NCI-H2171 treated with DMSO at 0.1 percent for 48 hours (cell line): ENCODE data around the gene RTCA.
"Not testable (repeated sequence)": the region's sequence is repeated elsewhere in the genome, so short reads cannot be mapped to it uniquely, and the experiment has no call there.

Experiments used
- DNase-seq: peaks from one replicate; lab custom pipeline; 2025; lab: John Stamatoyannopoulos, UW

RTCA gene

DNA sequence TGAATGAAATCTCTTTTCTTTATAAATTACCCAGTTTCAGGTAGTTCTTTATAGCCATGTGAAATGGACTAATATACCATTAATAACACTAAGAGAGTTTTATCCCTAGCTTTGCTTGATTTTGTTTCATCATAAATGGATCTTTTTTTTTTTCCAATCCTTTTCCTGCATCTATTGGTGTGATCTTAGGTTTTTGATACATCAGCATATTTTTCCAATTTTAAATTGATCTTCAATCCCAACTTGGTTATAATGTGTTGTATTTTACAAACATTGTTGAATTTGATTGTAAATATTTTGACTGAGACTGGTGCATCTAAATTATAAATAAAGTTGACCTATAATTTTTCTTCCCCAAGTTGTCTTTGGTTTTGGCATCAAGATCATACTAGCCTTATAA, 4.3 kb upstream of the RTCA start:
- DNase-seq, result no peak

- DNase-seq, result not testable (repeated sequence)
Measured at GRCh38 chr1:100264081-100264480, 1.9 kb upstream of the RTCA start.

- no peak for DNase-seq
Measured at GRCh38 chr1:100265562-100265930, 470 bp upstream of the RTCA start.

DNA sequence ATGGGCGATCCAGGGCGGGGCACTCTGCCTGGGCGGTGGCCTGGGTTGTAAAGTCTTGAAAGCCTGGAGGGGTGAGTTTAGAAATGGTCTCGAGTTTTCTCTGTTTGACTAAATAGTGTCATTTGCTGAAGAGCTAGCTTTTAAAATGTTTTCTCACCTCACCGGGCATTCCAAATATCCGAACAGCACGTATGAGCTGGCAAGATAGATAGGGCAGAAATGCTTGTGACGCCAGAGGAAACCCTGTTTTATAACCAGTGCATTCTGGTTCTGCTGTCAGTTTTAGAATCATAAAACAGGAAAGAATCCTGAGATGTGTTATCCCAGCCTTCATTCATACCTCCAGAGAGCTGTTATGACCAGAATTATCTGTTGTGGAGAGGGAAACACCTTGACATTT, 725 bp downstream of the RTCA start:
- no peak for DNase-seq

- no peak for DNase-seq
Measured at GRCh38 chr1:100267284-100267683, 1.3 kb downstream of the RTCA start.

GRCh38 chr1:100268202-100268601, 2.2 kb downstream of the RTCA start:
- no peak for DNase-seq

- no peak for DNase-seq
Measured at GRCh38 chr1:100277866-100278265, 11.8 kb downstream of the RTCA start.

GRCh38 chr1:100279358-100279923, 13.4 kb downstream of the RTCA start:
- DNase-seq, result no peak

DNA sequence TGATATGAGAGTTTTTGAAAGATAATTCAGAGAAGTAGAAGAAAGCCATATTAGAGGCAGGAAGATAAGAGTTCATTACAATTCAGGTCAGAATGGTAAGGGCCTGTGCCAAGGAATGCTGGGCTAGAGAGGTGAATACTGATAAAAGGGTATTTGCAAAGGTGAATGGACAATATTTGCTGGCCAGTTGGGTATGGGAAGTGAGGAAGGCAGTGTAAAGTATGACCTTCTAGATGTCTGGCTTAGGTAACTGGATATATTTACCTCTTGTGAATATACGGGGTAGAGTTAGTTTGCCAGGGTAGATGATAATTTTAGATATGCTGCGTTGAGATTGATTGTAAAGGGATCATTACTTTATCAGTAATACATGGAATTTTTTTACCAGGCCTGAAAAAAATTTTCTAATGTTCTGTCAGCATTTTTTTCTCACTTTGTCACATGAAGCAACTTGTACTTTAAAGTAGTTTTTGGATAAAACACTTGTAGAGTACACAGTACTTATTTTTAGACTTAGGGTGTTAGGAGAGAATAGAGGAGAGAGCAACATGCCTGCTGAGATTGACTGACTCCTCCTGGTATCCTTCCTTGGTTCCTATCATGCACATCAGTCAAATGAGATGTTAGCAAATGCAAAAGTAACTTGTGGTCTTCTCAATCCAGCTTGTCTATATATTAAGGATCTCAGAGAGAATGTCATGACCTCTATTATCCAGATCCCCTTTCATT, 14.1 kb downstream of the RTCA start:
- DNase-seq, result no peak

- DNase-seq, result no peak
Measured at GRCh38 chr1:100284591-100284990, 18.6 kb downstream of the RTCA start.

GRCh38 chr1:100287162-100287561, 21.1 kb downstream of the RTCA start:
- DNase-seq, result no peak

GRCh38 chr1:100290291-100290690, 24.3 kb downstream of the RTCA start:
- DNase-seq, result no peak

GRCh38 chr1:100292711-100293110, 26.7 kb downstream of the RTCA start:
- no peak for DNase-seq

GRCh38 chr1:100296140-100296539, 30.1 kb downstream of the RTCA start:
- no peak for DNase-seq

- DNase-seq, result not testable (repeated sequence)
Measured at GRCh38 chr1:100296997-100297396, 31.0 kb downstream of the RTCA start.

DNA sequence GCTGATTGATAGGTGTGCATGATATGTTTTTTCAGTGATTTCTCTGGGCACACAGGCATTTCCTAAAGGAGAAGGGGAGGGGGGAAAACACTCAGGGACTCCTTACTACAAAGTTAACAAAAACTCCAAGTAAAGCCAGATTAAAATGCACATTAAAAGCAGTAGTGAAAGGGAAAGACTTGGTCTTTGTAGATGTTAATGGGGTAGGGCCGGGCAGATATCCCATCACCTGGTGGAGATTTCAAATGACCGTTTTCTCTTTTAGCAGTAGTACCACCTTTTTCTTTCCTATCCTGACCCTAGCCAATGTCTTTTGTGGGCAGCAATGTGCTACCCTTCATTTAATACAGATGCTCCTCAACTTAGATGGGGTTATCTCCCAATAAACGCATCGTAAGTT, 32.5 kb downstream of the RTCA start:
- no peak for DNase-seq

DNA sequence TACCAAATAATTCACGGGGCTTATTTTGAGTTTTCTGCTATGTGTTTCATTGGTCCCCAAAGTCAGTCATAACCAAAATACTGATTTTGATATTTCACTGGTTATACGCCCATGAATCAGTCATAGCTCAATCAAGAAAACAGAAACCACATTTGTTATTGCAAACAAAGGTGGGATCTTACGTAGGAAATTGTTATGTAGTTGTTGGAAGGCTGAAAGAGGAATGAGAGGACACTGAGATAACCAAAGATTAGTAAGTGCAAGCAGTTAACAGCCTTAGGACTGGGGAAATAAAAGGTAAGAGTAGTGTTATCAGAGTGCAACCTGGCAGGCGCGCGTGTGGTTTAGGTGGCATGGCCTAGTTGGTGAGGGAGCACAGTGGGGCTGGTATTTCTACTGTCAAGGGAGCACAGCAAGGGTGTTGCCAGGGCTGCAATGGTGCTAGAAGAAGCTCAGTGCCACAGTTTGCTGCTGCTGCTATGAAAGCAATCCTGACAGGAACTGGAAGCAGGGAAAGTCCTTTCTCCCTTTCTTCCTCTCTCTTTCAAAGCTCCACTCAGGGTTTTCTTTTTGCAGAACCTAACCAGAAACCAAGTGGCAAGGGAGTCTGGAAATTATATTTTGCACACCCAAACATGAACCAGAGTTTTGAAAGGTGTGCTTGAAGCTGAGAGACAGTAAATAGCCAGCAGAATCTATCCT, 33.7 kb downstream of the RTCA start:
- DNase-seq, result no peak

DNA sequence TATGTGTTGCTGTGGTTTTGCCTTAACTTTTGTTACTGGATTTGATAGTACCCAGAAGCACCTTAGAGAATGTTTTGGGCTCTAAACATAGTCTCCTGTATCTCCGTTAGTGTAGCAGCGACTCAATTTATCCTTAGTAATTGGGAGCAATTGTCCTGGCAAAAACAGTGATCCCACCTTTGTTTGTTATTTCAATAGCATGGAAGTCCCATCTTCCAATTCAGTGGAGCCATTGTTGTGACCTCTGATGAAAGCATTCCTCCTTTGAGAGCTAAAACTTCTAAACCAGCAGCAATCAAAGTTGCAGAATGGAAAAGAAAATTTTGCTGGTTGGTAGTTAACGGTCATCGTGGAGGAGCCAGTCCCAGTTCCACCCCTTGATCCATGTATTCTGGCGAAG, 34.7 kb downstream of the RTCA start:
- DNase-seq, result no peak

DNA sequence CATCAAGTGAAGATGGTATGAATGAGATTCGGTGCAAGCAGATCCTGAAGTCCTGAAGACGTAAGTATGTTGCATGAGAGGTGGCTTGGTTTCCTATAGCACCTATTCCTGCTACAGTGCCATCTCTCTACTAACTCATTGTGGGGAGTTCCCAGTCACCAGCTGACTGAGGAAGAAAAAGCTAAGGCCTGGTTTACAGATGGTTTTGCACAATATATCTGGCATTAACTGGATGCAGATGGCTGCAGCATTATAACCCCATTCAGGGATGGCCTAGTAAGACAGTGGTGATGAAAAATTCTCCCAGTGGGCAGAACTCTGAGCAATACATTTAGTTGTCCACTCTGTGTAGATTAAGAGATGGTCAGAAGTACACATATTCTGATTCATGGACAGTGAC, 36.7 kb downstream of the RTCA start:
- DNase-seq, result no peak

DNA sequence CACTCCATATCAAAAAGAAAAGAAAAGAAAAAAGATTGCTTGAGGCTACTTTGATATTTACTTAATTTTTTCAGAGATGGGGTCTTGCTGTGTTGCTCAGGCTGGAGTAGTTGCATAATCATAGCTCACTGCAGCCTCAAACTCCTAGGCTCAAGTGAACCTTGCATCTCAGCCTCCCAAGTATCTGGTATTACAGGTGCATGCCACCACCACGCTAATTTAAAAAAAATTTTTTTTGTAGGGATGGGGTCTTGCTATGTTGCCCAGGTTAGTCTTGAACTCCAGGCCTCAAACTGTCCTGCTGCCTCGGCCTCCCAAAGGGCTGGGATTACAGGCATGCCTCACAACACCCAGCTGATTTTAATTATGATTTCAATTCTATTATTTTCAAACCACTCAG, 38.2 kb downstream of the RTCA start:
- DNase-seq, result no peak

DNA sequence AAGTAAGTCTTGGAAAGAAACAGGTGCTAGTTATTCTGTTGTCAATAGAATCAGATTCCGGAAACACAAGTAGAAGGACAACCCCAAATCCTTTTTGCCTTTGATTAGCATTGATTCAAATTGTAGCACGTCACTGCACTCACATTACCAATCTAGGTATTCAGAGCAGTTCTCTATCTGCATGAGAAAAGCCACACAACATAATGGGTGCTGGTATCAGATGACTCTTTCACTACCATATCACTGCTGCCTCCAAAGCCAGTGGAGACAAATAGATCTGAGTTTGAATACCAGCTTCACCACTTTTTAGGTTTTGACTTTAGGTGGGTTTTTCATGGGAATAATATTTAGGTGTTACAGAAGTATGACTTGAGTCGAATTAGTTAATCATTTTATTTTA, 38.9 kb downstream of the RTCA start:
- no peak for DNase-seq

DNA sequence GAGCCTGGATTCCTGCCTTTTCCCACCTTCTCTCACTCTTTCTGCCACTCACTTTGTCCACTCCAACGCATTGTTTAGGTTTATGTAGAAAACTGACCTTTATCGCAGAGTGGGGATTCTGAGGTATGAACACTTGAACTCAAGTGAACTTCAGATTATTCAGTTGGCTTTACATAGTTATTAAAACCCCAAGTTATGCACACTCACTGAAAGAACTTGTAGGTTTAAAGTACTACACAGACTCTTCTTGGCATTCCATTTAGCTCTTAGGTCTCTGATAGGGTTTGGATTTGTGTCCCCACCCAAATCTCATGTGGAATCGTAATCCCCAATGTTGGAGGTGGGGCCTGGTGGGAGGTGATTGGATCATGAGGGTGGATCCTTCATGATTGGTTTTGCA, 39.9 kb downstream of the RTCA start:
- no peak for DNase-seq

- DNase-seq, result no peak
Measured at GRCh38 chr1:100306735-100307313, 40.8 kb downstream of the RTCA start.
